HCT116 (cell line): ENCODE results near the gene TTC23.

Experiments
- EZH2phosphoT487 ChIP-seq: fragments of 200-600 bp; IDR thresholded peaks from 2 replicates; pipeline ENCODE4 v1.6.1; 2018; ENCODE audit warnings: antibody characterized with exemption, borderline replicate concordance
- POLR2A ChIP-seq: IDR thresholded peaks from 2 replicates; pipeline ENCODE4 v1.7.0; 2011; ENCODE audit warnings: borderline replicate concordance; ENCODE audit not compliant: insufficient read depth, insufficient read length; ENCODE audit errors: extremely low read depth
- TF ChIP-seq, protein P1 (sequence below), 3 experiments: fragments of 200-600 bp in 1 of 3; sonication (generic) in 1 of 3; IDR thresholded peaks in 2 of 3; conservative IDR thresholded peaks in 1 of 3; 2 replicates each; pipeline ENCODE4 v1.5.1; 2012 to 2017; ENCODE audit warnings: low read depth in 2 of 3, low read length in 2 of 3, antibody characterized with exemption in 1 of 3, borderline replicate concordance in 1 of 3, control low read depth in 1 of 3, mild to moderate bottlenecking in 1 of 3, mixed read lengths in 1 of 3, mixed run types in 1 of 3, moderate library complexity in 1 of 3; ENCODE audit not compliant: insufficient read depth in 1 of 3

DNA sequence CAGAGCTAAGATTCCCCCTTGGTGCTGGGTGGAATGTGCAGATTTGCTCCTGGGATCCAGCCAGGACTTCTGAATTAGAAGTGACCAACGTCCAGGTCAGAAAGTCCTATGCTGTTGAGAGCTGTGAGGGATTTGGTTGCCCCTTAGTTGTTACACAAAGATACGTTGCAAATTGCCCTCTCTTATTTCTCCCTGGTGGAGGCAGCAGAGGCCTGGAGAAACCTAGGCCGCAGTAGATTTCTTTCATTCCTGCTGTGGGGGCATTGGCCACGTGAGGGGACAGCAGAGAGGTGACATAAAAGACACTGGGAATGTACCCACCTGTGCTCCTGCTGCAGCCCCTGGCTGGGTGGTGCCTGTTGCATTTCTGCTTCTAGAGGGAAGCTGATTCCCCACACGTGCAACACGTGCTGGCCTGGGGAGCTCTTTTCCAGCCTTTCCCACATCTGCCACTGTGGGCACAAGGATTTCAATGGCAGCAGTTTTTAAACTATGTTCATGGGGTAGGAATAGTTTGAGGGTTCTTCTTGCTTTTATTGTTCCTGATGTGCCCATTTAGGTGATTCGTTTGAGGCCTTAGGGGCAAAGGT lies 78.8 kb downstream of the TTC23 start:
- TF ChIP-seq, protein P1, sequence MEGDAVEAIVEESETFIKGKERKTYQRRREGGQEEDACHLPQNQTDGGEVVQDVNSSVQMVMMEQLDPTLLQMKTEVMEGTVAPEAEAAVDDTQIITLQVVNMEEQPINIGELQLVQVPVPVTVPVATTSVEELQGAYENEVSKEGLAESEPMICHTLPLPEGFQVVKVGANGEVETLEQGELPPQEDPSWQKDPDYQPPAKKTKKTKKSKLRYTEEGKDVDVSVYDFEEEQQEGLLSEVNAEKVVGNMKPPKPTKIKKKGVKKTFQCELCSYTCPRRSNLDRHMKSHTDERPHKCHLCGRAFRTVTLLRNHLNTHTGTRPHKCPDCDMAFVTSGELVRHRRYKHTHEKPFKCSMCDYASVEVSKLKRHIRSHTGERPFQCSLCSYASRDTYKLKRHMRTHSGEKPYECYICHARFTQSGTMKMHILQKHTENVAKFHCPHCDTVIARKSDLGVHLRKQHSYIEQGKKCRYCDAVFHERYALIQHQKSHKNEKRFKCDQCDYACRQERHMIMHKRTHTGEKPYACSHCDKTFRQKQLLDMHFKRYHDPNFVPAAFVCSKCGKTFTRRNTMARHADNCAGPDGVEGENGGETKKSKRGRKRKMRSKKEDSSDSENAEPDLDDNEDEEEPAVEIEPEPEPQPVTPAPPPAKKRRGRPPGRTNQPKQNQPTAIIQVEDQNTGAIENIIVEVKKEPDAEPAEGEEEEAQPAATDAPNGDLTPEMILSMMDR (IDR thresholded peaks at IDR 0.05 in 2 of 3, conservative IDR thresholded peaks at IDR 0.05 in 1 of 3; ENCODE audit: borderline replicate concordance in 1 of 3, insufficient read depth in 1 of 3, low read depth in 2 of 3, low read length in 2 of 3), result no peak
- TF ChIP-seq EZH2phosphoT487, result no peak
- TF ChIP-seq POLR2A, result no peak
